ENCODE data around the gene FUBP1. TPM values are rescaled to one million over a fixed set of nuclear protein-coding genes. Genes with fewer than 3 reads are reported as not detected.

FUBP1 gene
- total and polyA plus RNA-seq, 2 of the 13 experiments (the other 11 are each of a cell fraction or from before 2014, with no cell fraction given), result 98.1 to 166 TPM

GRCh38 chr1:77978969-77979876, at the start of gene FUBP1 (continued):
- no peak for TF ChIP-seq ZNF407 (CRISPR knock-in tag; IDR thresholded peaks at IDR 0.05; ENCODE audit: not compliant biosample characterization)
- TF ChIP-seq, protein P1, sequence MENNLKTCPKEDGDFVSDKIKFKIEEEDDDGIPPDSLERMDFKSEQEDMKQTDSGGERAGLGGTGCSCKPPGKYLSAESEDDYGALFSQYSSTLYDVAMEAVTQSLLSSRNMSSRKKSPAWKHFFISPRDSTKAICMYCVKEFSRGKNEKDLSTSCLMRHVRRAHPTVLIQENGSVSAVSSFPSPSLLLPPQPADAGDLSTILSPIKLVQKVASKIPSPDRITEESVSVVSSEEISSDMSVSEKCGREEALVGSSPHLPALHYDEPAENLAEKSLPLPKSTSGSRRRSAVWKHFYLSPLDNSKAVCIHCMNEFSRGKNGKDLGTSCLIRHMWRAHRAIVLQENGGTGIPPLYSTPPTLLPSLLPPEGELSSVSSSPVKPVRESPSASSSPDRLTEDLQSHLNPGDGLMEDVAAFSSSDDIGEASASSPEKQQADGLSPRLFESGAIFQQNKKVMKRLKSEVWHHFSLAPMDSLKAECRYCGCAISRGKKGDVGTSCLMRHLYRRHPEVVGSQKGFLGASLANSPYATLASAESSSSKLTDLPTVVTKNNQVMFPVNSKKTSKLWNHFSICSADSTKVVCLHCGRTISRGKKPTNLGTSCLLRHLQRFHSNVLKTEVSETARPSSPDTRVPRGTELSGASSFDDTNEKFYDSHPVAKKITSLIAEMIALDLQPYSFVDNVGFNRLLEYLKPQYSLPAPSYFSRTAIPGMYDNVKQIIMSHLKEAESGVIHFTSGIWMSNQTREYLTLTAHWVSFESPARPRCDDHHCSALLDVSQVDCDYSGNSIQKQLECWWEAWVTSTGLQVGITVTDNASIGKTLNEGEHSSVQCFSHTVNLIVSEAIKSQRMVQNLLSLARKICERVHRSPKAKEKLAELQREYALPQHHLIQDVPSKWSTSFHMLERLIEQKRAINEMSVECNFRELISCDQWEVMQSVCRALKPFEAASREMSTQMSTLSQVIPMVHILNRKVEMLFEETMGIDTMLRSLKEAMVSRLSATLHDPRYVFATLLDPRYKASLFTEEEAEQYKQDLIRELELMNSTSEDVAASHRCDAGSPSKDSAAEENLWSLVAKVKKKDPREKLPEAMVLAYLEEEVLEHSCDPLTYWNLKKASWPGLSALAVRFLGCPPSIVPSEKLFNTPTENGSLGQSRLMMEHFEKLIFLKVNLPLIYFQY (CRISPR knock-in tag; IDR thresholded peaks at IDR 0.05; ENCODE audit: borderline replicate concordance), result no peak; the same call in 1 of the 2 replicates
- TF ChIP-seq HMGXB3 (CRISPR knock-in tag; IDR thresholded peaks at IDR 0.05; ENCODE audit: borderline replicate concordance), result peak; percentile 67; the same call in 1 of the 2 replicates
- no peak; the same call in 1 of the 2 replicates for TF ChIP-seq ZNF33A (CRISPR knock-in tag; IDR thresholded peaks at IDR 0.05; ENCODE audit: borderline replicate concordance)
- peak; percentile 32; the same call in 1 of the 2 replicates for TF ChIP-seq ZNF747 (CRISPR knock-in tag; IDR thresholded peaks at IDR 0.05; ENCODE audit: borderline replicate concordance)
- peak; percentile 62 for TF ChIP-seq HNRNPLL (IDR thresholded peaks at IDR 0.05; ENCODE audit: low read depth, low read length, poor library complexity, severe bottlenecking)
- peak; percentile 79 for TF ChIP-seq ARNT2 (CRISPR knock-in tag; IDR thresholded peaks at IDR 0.05; ENCODE audit: low read depth)
